DOHH2 (cell line): ENCODE results near the gene RTP2.

Experiments
- CTCF ChIP-seq: fragments of 200-600 bp; sonication (generic); IDR thresholded peaks from one replicate; pipeline ENCODE4 v1.5.1; 2014; ENCODE audit warnings: antibody characterized with exemption, mild to moderate bottlenecking, low read depth, low read length; ENCODE audit not compliant: poor library complexity, severe bottlenecking
- EZH2phosphoT487 ChIP-seq: fragments of 200-600 bp; sonication (generic); IDR thresholded peaks from 2 replicates; pipeline ENCODE4 v1.6.1; 2017; ENCODE audit warnings: borderline replicate concordance, mild to moderate bottlenecking, antibody characterized with exemption, low read length, moderate library complexity, mixed read lengths

DNA sequence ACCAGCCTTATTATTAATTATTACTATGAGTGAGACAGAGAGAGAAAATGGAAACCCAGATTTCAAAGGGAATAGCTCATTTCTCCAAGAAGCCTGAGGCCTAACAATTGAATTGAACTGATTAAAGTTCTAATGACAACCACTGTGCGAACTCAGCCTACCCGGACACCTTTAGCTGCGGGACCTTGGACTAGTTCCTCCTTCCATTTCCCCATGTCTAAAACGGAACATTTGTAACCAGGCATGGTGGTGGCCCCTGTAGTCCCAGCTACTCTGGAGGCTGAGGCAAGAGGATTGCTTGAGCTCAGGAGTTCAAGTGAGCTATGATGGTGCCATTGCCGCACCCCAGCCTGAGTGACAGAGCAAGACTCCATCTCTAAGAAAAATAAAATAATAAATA lies 16.4 kb upstream of the RTP2 start:
- TF ChIP-seq CTCF: no peak
- TF ChIP-seq EZH2phosphoT487: no peak
